ENCODE results near the gene UROC1. TPM values are rescaled to one million over a fixed set of nuclear protein-coding genes. Genes with fewer than 3 reads are reported as not detected.

Gene UROC1
- total RNA-seq, 1 donor from 2014 or later, result not detected

Other genes starting within 250 kb of the UROC1 start
- gene KLF15, start 160.4 kb downstream of the UROC1 start, total RNA-seq, result 1.5 and 8.1 TPM in 2 replicates
- not detected in 2 replicates for gene CFAP100, start 122.9 kb downstream of the UROC1 start, total RNA-seq
- gene ZXDC, start 41.9 kb downstream of the UROC1 start, total RNA-seq, result 8.7 and 17.3 TPM in 2 replicates
- not detected in 2 replicates for gene CHST13, start 6.4 kb upstream of the UROC1 start, total RNA-seq
- not detected in 2 replicates for gene C3orf22, start 41.2 kb upstream of the UROC1 start, total RNA-seq
- gene TXNRD3, start 137.4 kb upstream of the UROC1 start, total RNA-seq, result 6.3 and 6.8 TPM in 2 replicates
- gene CHCHD6, start 186.5 kb upstream of the UROC1 start, total RNA-seq, result 4.6 and 5.4 TPM in 2 replicates

All from lung microvascular endothelial cell (primary cell).